ENCODE measurements around the gene CTAGE9. TPM values are rescaled to one million over a fixed set of nuclear protein-coding genes. Genes with fewer than 3 reads are reported as not detected.

The CTAGE9 gene
- total RNA-seq, 3 donors from 2014 or later = 0.16 TPM; not detected in 2

- no peak overlapping the region for H3K27ac ChIP-seq
Measured at GRCh38 chr6:131685266-131685780, 25.5 kb downstream of the CTAGE9 start.

GRCh38 chr6:131683479-131683878 is 27.3 kb downstream of the CTAGE9 start:
- no peak for TF ChIP-seq POLR2AphosphoS5 (IDR thresholded peaks at IDR 0.05)
- TF ChIP-seq CTCF (IDR thresholded peaks at IDR 0.05) = no peak
- no peak for TF ChIP-seq POLR2A (IDR thresholded peaks at IDR 0.05)
- intact Hi-C loops (cut with DNase I; ENCODE audit: low total_unique reads) = no loop called here
- Histone ChIP-seq H3K27ac (no peak overlapping the region), H3K4me1 (no peaks in the 10 kb centered on the region), H3K9me3 (no peaks in the 10 kb centered on the region), H3K27me3 (no peaks in the 10 kb centered on the region), H3K36me3 (no peaks in the 10 kb centered on the region), H3K4me3 (no peak overlapping the region)
- DNase-seq (ENCODE audit: low spot score in 2 of 2) = no peak

More at GRCh38 chr6:131685266-131685780, 25.5 kb downstream of the CTAGE9 start:
- no peaks in the 10 kb centered on the region for H3K36me3 ChIP-seq
- no peak for DNase-seq (ENCODE audit: low spot score in 2 of 2)
- no peak for TF ChIP-seq POLR2A (IDR thresholded peaks at IDR 0.05)
- no peak for TF ChIP-seq CTCF (IDR thresholded peaks at IDR 0.05)
- TF ChIP-seq POLR2AphosphoS5 (IDR thresholded peaks at IDR 0.05) = no peak
- H3K27me3 ChIP-seq = no peaks in the 10 kb centered on the region
- intact Hi-C loops (cut with DNase I; ENCODE audit: low total_unique reads) = no loop called here
- no peaks in the 10 kb centered on the region for H3K4me1 ChIP-seq
- no peaks in the 10 kb centered on the region for H3K9me3 ChIP-seq
- H3K4me3 ChIP-seq = no peak overlapping the region

- Histone ChIP-seq H3K36me3 (no peaks in the 10 kb centered on the region), H3K27ac (no peak overlapping the region), H3K4me1 (no peaks in the 10 kb centered on the region), H3K9me3 (no peaks in the 10 kb centered on the region), H3K27me3 (no peaks in the 10 kb centered on the region), H3K4me3 (no peak overlapping the region)
- TF ChIP-seq POLR2AphosphoS5 (IDR thresholded peaks at IDR 0.05) (no peak), POLR2A (IDR thresholded peaks at IDR 0.05) (no peak), CTCF (IDR thresholded peaks at IDR 0.05) (no peak)
- DNase-seq (ENCODE audit: low spot score in 2 of 2) = no peak
- intact Hi-C loops (cut with DNase I; ENCODE audit: low total_unique reads) = no loop called here
Measured at GRCh38 chr6:131682442-131682841, 28.4 kb downstream of the CTAGE9 start.

- Histone ChIP-seq H3K4me1 (no peaks in the 10 kb centered on the region), H3K36me3 (no peaks in the 10 kb centered on the region), H3K27ac (no peak overlapping the region), H3K27me3 (no peaks in the 10 kb centered on the region), H3K4me3 (no peak overlapping the region), H3K9me3 (no peaks in the 10 kb centered on the region)
- DNase-seq (ENCODE audit: low spot score in 2 of 2) = no peak
- intact Hi-C loops (cut with DNase I; ENCODE audit: low total_unique reads) = no loop called here
- no peak for TF ChIP-seq POLR2AphosphoS5 (IDR thresholded peaks at IDR 0.05)
- TF ChIP-seq CTCF (IDR thresholded peaks at IDR 0.05) = no peak
- TF ChIP-seq POLR2A (IDR thresholded peaks at IDR 0.05) = no peak
Measured at GRCh38 chr6:131681585-131681984, 29.2 kb downstream of the CTAGE9 start.

- intact Hi-C loops (cut with DNase I; ENCODE audit: low total_unique reads) = no loop called here
- Histone ChIP-seq H3K27ac (no peak overlapping the region), H3K4me1 (no peaks in the 10 kb centered on the region), H3K4me3 (no peak overlapping the region), H3K36me3 (no peaks in the 10 kb centered on the region), H3K9me3 (no peaks in the 10 kb centered on the region), H3K27me3 (no peaks in the 10 kb centered on the region)
- TF ChIP-seq POLR2A (IDR thresholded peaks at IDR 0.05) = no peak
- no peak for TF ChIP-seq CTCF (IDR thresholded peaks at IDR 0.05)
- no peak for TF ChIP-seq POLR2AphosphoS5 (IDR thresholded peaks at IDR 0.05)
- DNase-seq (ENCODE audit: low spot score in 2 of 2) = no peak
Measured at GRCh38 chr6:131680868-131681267, 29.9 kb downstream of the CTAGE9 start.
